ENCODE data around the gene OSER1.
A peak's percentile ranks its signal among the peaks of the same experiment; 100 is the strongest.

OSER1 gene

DNA sequence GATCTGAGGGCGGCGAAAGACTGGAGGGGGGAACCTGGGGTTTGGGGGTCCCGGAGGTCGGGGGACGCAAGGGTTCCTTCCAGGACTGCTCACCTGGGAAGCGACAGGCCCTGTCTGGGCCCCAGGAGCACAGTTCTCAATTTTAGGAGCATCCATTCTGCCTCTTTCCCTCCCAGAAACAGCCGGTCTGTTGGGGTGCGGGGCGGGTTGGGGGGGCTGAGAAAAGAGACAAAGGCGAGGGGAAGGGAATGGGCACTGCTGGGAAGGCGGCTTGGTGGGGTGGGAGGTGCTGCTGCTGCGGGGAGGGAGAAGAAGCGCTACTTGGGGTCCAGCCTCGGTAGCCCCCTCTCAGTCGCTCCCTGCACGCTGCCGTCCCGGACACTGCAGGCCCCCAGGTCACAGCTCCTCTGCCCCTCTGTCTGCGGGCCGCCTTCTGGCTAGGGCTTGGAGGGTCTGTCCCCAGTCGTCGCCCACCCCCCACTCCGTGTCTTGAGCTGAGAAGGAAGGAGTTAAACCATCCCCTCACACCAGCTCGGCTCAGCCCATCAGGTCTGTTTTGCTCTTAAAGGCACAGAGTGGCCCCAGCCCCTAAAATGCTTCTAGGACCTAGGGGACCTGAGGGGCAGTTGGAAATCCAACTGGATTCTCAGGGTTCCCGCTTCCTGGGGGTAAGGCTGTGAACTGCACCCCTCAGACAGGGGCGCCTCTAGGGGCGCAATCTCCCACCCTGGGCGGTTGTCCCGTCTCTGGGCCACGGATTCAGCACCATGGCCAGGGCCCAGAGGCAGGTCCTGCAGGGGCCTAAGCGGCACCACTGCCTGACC lies 37.2 kb upstream of the OSER1 start:
- Histone ChIP-seq H3K4me3 (ENCODE audit: low read depth, low read length) (no peak overlapping the region), H4K8ac (ENCODE audit: low read depth, low read length) (no peak overlapping the region), H3K36me3 (ENCODE audit: control insufficient read depth in 1 of 2, insufficient read depth in 2 of 2, low read length in 2 of 2) (no peaks in the 10 kb centered on the region), H3K27me3 (ENCODE audit: insufficient read depth, low read length) (peaks cover 7% of the 10 kb centered on the region), H3K27ac (ENCODE audit: low read depth, low read length) (no peak overlapping the region), H3K9ac (ENCODE audit: low read length) (no peak overlapping the region), H4K91ac (ENCODE audit: low read depth, low read length) (no peak overlapping the region), H2AK5ac (ENCODE audit: low read length) (no peak overlapping the region), H3K9me3 (ENCODE audit: insufficient read depth, low read depth, low read length) (no peaks in the 10 kb centered on the region), H2BK5ac (ENCODE audit: low read depth, low read length, poor library complexity) (no peak overlapping the region), H3K18ac (ENCODE audit: low read length) (no peak overlapping the region), H4K12ac (ENCODE audit: low read depth, low read length) (no peak overlapping the region), H3K79me2 (ENCODE audit: control insufficient read depth, insufficient read depth, low read length, poor library complexity) (no peaks in the 10 kb centered on the region), H3K4ac (ENCODE audit: low read depth, low read length) (no peak overlapping the region), H2BK12ac (ENCODE audit: low read length) (no peak overlapping the region), H2BK120ac (ENCODE audit: insufficient read depth, low read length, poor library complexity) (no peak overlapping the region), H3K14ac (ENCODE audit: low read length) (no peak overlapping the region), H3K79me1 (ENCODE audit: low read length) (no peaks in the 10 kb centered on the region), H3K4me2 (ENCODE audit: low read length) (no peak overlapping the region), H3K4me1 (ENCODE audit: control insufficient read depth in 1 of 2, insufficient read depth in 2 of 2, low read length in 2 of 2) (peaks cover 5 to 7% of the 10 kb centered on the region in 2 experiments), H3K23ac (ENCODE audit: low read length) (no peak overlapping the region), H2AFZ (ENCODE audit: insufficient read depth, low read length, poor library complexity) (no peak overlapping the region)
- peak in 1 of 2 donors; percentile 35 for DNase-seq
- no CpG with 5 or more reads among the region's 31 CpGs for WGBS (ENCODE audit: extremely low coverage, insufficient coverage, insufficient read length)

- Histone ChIP-seq H2AFZ (ENCODE audit: insufficient read depth, low read length, poor library complexity) (no peak within 1 kb of the TSS), H3K79me1 (ENCODE audit: low read length) (no peaks in the 10 kb centered on the region), H3K4me3 (ENCODE audit: low read depth, low read length) (no peak within 1 kb of the TSS), H2BK5ac (ENCODE audit: low read depth, low read length, poor library complexity) (no peak within 1 kb of the TSS), H3K23ac (ENCODE audit: low read length) (no peak within 1 kb of the TSS), H3K4ac (ENCODE audit: low read depth, low read length) (no peak within 1 kb of the TSS), H3K27ac (ENCODE audit: low read depth, low read length) (no peak within 1 kb of the TSS), H4K8ac (ENCODE audit: low read depth, low read length) (no peak within 1 kb of the TSS), H3K4me1 (ENCODE audit: control insufficient read depth in 1 of 2, insufficient read depth in 2 of 2, low read length in 2 of 2) (peaks cover 5 to 7% of the 10 kb centered on the region in 2 experiments), H3K18ac (ENCODE audit: low read length) (no peak within 1 kb of the TSS), H3K9ac (ENCODE audit: low read length) (no peak within 1 kb of the TSS), H3K36me3 (ENCODE audit: control insufficient read depth in 1 of 2, insufficient read depth in 2 of 2, low read length in 2 of 2) (no peaks in the 10 kb centered on the region), H3K9me3 (ENCODE audit: insufficient read depth, low read depth, low read length) (no peaks in the 10 kb centered on the region), H3K4me2 (ENCODE audit: low read length) (peak within 1 kb of the TSS; percentile 13), H2BK12ac (ENCODE audit: low read length) (no peak within 1 kb of the TSS), H2AK5ac (ENCODE audit: low read length) (no peak within 1 kb of the TSS), H2BK120ac (ENCODE audit: insufficient read depth, low read length, poor library complexity) (no peak within 1 kb of the TSS), H3K14ac (ENCODE audit: low read length) (no peak within 1 kb of the TSS), H4K91ac (ENCODE audit: low read depth, low read length) (no peak within 1 kb of the TSS), H3K27me3 (ENCODE audit: insufficient read depth, low read length) (peaks cover 7% of the 10 kb centered on the region), H4K12ac (ENCODE audit: low read depth, low read length) (no peak within 1 kb of the TSS), H3K79me2 (ENCODE audit: control insufficient read depth, insufficient read depth, low read length, poor library complexity) (no peaks in the 10 kb centered on the region)
- no peak for DNase-seq
- WGBS (ENCODE audit: extremely low coverage, insufficient coverage, insufficient read length) = no CpG with 5 or more reads among the region's 32 CpGs
These were observed 36.6 kb upstream of the OSER1 start, which contains the start of gene GDAP1L1 for GRCh38 chr20:44247131-44247571. TSS of gene GDAP1L1 (plus strand) at chr20:44247308. CDS start at chr20:44247335, 27 bp downstream.

DNA sequence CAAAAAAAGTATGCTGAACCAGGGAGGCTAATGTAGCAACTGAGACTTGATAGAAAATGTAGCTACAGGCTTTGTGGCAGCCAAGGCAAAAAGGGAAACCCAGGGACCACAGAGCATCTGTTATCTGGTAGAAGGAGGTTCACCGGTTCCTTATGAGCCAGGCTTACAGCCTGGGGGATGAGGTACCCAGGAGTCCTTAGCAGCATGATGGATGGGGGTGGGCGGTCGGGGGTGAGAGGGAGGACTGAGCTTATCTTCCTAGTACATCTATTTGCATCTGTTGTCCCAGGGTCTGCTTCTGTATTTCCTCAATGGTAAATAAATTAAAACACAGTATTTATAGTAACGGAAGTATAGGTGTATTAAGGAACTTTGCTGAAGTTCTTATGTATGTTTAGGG lies 35.4 kb upstream of the OSER1 start:
- H3K4ac ChIP-seq (ENCODE audit: low read depth, low read length) = no peak overlapping the region
- DNase-seq = no peak
- no peak overlapping the region for H3K4me2 ChIP-seq (ENCODE audit: low read length)
- H4K8ac ChIP-seq (ENCODE audit: low read depth, low read length) = no peak overlapping the region
- peaks cover 5 to 7% of the 10 kb centered on the region in 2 experiments for H3K4me1 ChIP-seq (ENCODE audit: control insufficient read depth in 1 of 2, insufficient read depth in 2 of 2, low read length in 2 of 2)
- no peak overlapping the region for H2AFZ ChIP-seq (ENCODE audit: insufficient read depth, low read length, poor library complexity)
- H2BK12ac ChIP-seq (ENCODE audit: low read length) = no peak overlapping the region
- H3K9ac ChIP-seq (ENCODE audit: low read length) = no peak overlapping the region
- no peaks in the 10 kb centered on the region for H3K36me3 ChIP-seq (ENCODE audit: control insufficient read depth in 1 of 2, insufficient read depth in 2 of 2, low read length in 2 of 2)
- no peak overlapping the region for H4K91ac ChIP-seq (ENCODE audit: low read depth, low read length)
- peaks cover 7% of the 10 kb centered on the region for H3K27me3 ChIP-seq (ENCODE audit: insufficient read depth, low read length)
- H2BK120ac ChIP-seq (ENCODE audit: insufficient read depth, low read length, poor library complexity) = no peak overlapping the region
- H2AK5ac ChIP-seq (ENCODE audit: low read length) = no peak overlapping the region
- H3K4me3 ChIP-seq (ENCODE audit: low read depth, low read length) = no peak overlapping the region
- H3K18ac ChIP-seq (ENCODE audit: low read length) = no peak overlapping the region
- H2BK5ac ChIP-seq (ENCODE audit: low read depth, low read length, poor library complexity) = no peak overlapping the region
- H3K27ac ChIP-seq (ENCODE audit: low read depth, low read length) = no peak overlapping the region
- no peaks in the 10 kb centered on the region for H3K79me2 ChIP-seq (ENCODE audit: control insufficient read depth, insufficient read depth, low read length, poor library complexity)
- H3K79me1 ChIP-seq (ENCODE audit: low read length) = no peaks in the 10 kb centered on the region
- H4K12ac ChIP-seq (ENCODE audit: low read depth, low read length) = no peak overlapping the region
- no peaks in the 10 kb centered on the region for H3K9me3 ChIP-seq (ENCODE audit: insufficient read depth, low read depth, low read length)
- whole genome bisulfite sequencing (ENCODE audit: extremely low coverage, insufficient coverage, insufficient read length) = no CpG with 5 or more reads among the region's 4 CpGs
- H3K23ac ChIP-seq (ENCODE audit: low read length) = no peak overlapping the region
- H3K14ac ChIP-seq (ENCODE audit: low read length) = no peak overlapping the region

DNA sequence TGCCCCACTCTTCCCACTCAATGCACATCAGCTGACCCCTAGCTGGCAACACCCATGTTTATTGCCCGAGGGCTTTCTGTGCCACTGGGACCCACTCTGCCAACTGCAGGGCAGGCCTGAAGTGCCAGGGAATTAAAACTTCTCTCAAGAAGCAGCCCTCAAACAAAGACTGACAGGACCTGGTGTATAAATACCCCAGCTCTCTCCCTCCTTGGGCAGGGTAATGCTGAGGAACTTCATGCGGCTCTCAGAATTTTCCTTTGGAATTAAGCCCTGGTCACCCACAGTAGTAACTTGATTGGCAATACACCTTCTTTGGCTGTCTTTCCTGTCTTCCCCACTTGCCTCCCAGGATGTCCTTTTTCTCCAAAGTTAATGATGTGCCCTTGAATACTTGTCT lies 31.2 kb upstream of the OSER1 start:
- no peak overlapping the region for H4K12ac ChIP-seq (ENCODE audit: low read depth, low read length)
- no peak overlapping the region for H2BK12ac ChIP-seq (ENCODE audit: low read length)
- no peak overlapping the region for H3K9ac ChIP-seq (ENCODE audit: low read length)
- peaks cover 1% of the 10 kb centered on the region for H3K9me3 ChIP-seq (ENCODE audit: insufficient read depth, low read depth, low read length)
- H2BK5ac ChIP-seq (ENCODE audit: low read depth, low read length, poor library complexity) = no peak overlapping the region
- no peak overlapping the region for H4K8ac ChIP-seq (ENCODE audit: low read depth, low read length)
- H3K4ac ChIP-seq (ENCODE audit: low read depth, low read length) = no peak overlapping the region
- no peak overlapping the region for H2AFZ ChIP-seq (ENCODE audit: insufficient read depth, low read length, poor library complexity)
- no peaks in the 10 kb centered on the region for H3K36me3 ChIP-seq (ENCODE audit: control insufficient read depth in 1 of 2, insufficient read depth in 2 of 2, low read length in 2 of 2)
- no peak overlapping the region for H3K4me3 ChIP-seq (ENCODE audit: low read depth, low read length)
- H3K18ac ChIP-seq (ENCODE audit: low read length) = no peak overlapping the region
- H3K4me1 ChIP-seq (ENCODE audit: control insufficient read depth in 1 of 2, insufficient read depth in 2 of 2, low read length in 2 of 2) = no peaks in the 10 kb centered on the region
- H3K79me1 ChIP-seq (ENCODE audit: low read length) = no peaks in the 10 kb centered on the region
- H4K91ac ChIP-seq (ENCODE audit: low read depth, low read length) = no peak overlapping the region
- peaks cover 3% of the 10 kb centered on the region for H3K27me3 ChIP-seq (ENCODE audit: insufficient read depth, low read length)
- no peak overlapping the region for H2AK5ac ChIP-seq (ENCODE audit: low read length)
- no peaks in the 10 kb centered on the region for H3K79me2 ChIP-seq (ENCODE audit: control insufficient read depth, insufficient read depth, low read length, poor library complexity)
- no peak overlapping the region for H2BK120ac ChIP-seq (ENCODE audit: insufficient read depth, low read length, poor library complexity)
- H3K27ac ChIP-seq (ENCODE audit: low read depth, low read length) = no peak overlapping the region
- no peak for DNase-seq
- H3K23ac ChIP-seq (ENCODE audit: low read length) = no peak overlapping the region
- WGBS (ENCODE audit: extremely low coverage, insufficient coverage, insufficient read length) = no CpG with 5 or more reads among the region's 2 CpGs
- no peak overlapping the region for H3K4me2 ChIP-seq (ENCODE audit: low read length)
- no peak overlapping the region for H3K14ac ChIP-seq (ENCODE audit: low read length)

Measured in trophoblast cell (in vitro differentiated cells and primary cell).